H1 (cell line): ENCODE data around the gene TDRD1. TPM values are rescaled to one million over a fixed set of nuclear protein-coding genes. Genes with fewer than 3 reads are reported as not detected.

ENCODE experiments used
- BCL11A ChIP-seq, 2 experiments: IDR thresholded peaks; one replicate each; pipeline ENCODE4 v1.6.1; 2011; ENCODE audit warnings: low read depth in 2 of 2, low read length in 2 of 2, mild to moderate bottlenecking in 2 of 2
- RAD21 ChIP-seq, 2 experiments: IDR thresholded peaks in 1 of 2; conservative IDR thresholded peaks in 1 of 2; 2 replicates each; pipeline ENCODE4 v1.6.1; 2011; ENCODE audit warnings: low read depth in 2 of 2, low read length in 2 of 2, improper control_type of control experiment in 1 of 2, inconsistent platforms in 1 of 2, mild to moderate bottlenecking in 1 of 2, moderate library complexity in 1 of 2
- SUZ12 ChIP-seq: fragments of 200-600 bp; sonication (generic); IDR thresholded peaks from 2 replicates; pipeline ENCODE4 v1.6.1; 2012; ENCODE audit warnings: mild to moderate bottlenecking, inconsistent platforms, low read length, moderate library complexity, mixed read lengths
- TAF1 ChIP-seq: IDR thresholded peaks from 2 replicates; pipeline ENCODE4 v1.6.1; 2011; ENCODE audit warnings: mild to moderate bottlenecking, low read depth, low read length
- TCF12 ChIP-seq: IDR thresholded peaks from 2 replicates; pipeline ENCODE4 v1.6.1; 2011; ENCODE audit warnings: low read depth, mild to moderate bottlenecking, low read length
- YY1 ChIP-seq: IDR thresholded peaks from 2 replicates; pipeline ENCODE4 v1.6.1; 2011; ENCODE audit warnings: low read depth, mild to moderate bottlenecking, low read length
- polyA plus RNA-seq, 7 experiments: library from polyadenylated mRNA; depleted of rRNA in 3 of 7; stranded (reverse) in 5 of 7; unstranded in 2 of 7; fragments of >200 nt in 5 of 7; fragments of 200-250 nt in 2 of 7; gene quantifications; 1 replicate in 5 of 7; 2 replicates in 1 of 7; 4 replicates in 1 of 7; pipeline versions ENCODE4 v1.2.1 to v1.2.3, GENCODE V29; 2011 to 2013; ENCODE audit warnings: missing spikeins in 2 of 7, mixed read lengths in 2 of 7
- total RNA-seq: library from RNA; stranded (reverse); fragmentation: NEBNext Ultra II Directional; extraction: Animal tissue kit (Norgen Biotek cat#: 25700); gene quantifications from 2 replicates; pipeline ENCODE4 v1.2.1, GENCODE V29; 2021

Gene TDRD1
- total and polyA plus RNA-seq, 2 of the 8 experiments (the other 6 are each of a cell fraction or from before 2014, with no cell fraction given): 0.02 to 0.71 TPM

- TF ChIP-seq TCF12 (no peak), SUZ12 (no peak), TAF1 (no peak), RAD21 (IDR thresholded peaks at IDR 0.05 in 1 of 2, conservative IDR thresholded peaks at IDR 0.05 in 1 of 2; ENCODE audit: low read depth in 2 of 2, low read length in 2 of 2) (no peak), BCL11A (IDR thresholded peaks at IDR 0.05; ENCODE audit: low read depth in 2 of 2, low read length in 2 of 2) (no peak), YY1 (no peak)
- TF ChIP-seq, all 59 proteins: peak for 0
These were observed 80.7 kb downstream of the TDRD1 start (continued) for GRCh38 chr10:114259824-114260223.
